SKM-1 treated with dmso at 0.1 percent for 144 hours (cell line): Measurements from ENCODE around the gene SHC3.

Experiments used
- DNase-seq: peaks from one replicate; lab custom pipeline; 2025; ENCODE audit not compliant: unreplicated experiment; lab: John Stamatoyannopoulos, UW

The SHC3 gene

GRCh38 chr9:89025553-89025952 lies 153.1 kb downstream of the SHC3 start:
- no peak for DNase-seq

GRCh38 chr9:89024727-89025126 lies 153.9 kb downstream of the SHC3 start:
- DNase-seq: no peak

- DNase-seq: peak; percentile 78
Observed at GRCh38 chr9:89023740-89024139, 154.9 kb downstream of the SHC3 start.

- no peak for DNase-seq
Observed at GRCh38 chr9:89022902-89023301, 155.7 kb downstream of the SHC3 start.

GRCh38 chr9:89022001-89022759 lies 156.4 kb downstream of the SHC3 start:
- no peak for DNase-seq

GRCh38 chr9:89021154-89021803 lies 157.3 kb downstream of the SHC3 start:
- no peak for DNase-seq

- no peak for DNase-seq
Observed at GRCh38 chr9:89020754-89021153, 157.9 kb downstream of the SHC3 start.

GRCh38 chr9:89015336-89015735 lies 163.3 kb downstream of the SHC3 start:
- no peak for DNase-seq

GRCh38 chr9:89014153-89014552 lies 164.5 kb downstream of the SHC3 start:
- DNase-seq: no peak

- DNase-seq: no peak
Observed at GRCh38 chr9:89013660-89014059, 165.0 kb downstream of the SHC3 start.

GRCh38 chr9:89012294-89013042 lies 166.2 kb downstream of the SHC3 start:
- DNase-seq: no peak

GRCh38 chr9:89011683-89012082 lies 166.9 kb downstream of the SHC3 start:
- DNase-seq: no peak

GRCh38 chr9:89010526-89011111 lies 168.0 kb downstream of the SHC3 start:
- DNase-seq: no peak

- no peak for DNase-seq
Observed at GRCh38 chr9:89010056-89010455, 168.6 kb downstream of the SHC3 start.

- DNase-seq: no peak
Observed at GRCh38 chr9:89009546-89009840, 169.1 kb downstream of the SHC3 start.

GRCh38 chr9:89008744-89009545 lies 169.7 kb downstream of the SHC3 start:
- peak; percentile 1 for DNase-seq

- DNase-seq: no peak
Observed at GRCh38 chr9:89008055-89008743, 170.4 kb downstream of the SHC3 start.

GRCh38 chr9:89006996-89007967 lies 171.3 kb downstream of the SHC3 start:
- DNase-seq: no peak

- no peak for DNase-seq
Observed at GRCh38 chr9:89006267-89006666, 172.4 kb downstream of the SHC3 start.
